ENCODE data around the gene RNF8. TPM values are rescaled to one million over a fixed set of nuclear protein-coding genes. Genes with fewer than 3 reads are reported as not detected.

The RNF8 gene
- total and polyA plus RNA-seq, 10 of the 15 experiments (the other 5 are each of a cell fraction or from before 2014, with no cell fraction given), result 7.8 to 30.2 (median 23.3) TPM

DNA sequence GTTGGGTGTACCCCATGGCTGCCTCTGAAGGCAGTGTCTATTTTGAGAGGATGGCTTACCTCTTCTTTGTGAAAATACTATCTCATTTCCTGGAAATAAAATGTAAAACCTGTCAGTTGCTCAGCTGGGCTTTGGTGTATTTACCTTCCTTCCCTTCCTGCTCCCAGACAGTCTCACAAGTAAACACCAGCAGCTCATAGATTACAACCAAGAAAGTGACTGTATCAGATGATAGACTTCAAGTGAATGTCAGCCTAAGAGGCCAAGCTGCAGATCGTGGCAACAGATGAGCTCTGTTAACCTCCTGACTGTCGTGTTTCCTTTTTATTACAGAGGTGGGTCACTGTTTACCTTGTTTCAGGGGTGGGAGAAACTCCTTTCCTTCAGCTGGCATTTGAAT lies 37.3 kb downstream of the RNF8 start:
- Histone ChIP-seq H3K36me3 (ENCODE audit: control insufficient read depth in 2 of 2, insufficient read depth in 2 of 2, low read length in 1 of 2) (peaks cover 13 to 20% of the 10 kb centered on the region in 2 experiments; a peak in 3 of 4 replicates), H3K9me3 (replicated peaks; ENCODE audit: control insufficient read depth, insufficient read depth, low read length) (no peaks in the 10 kb centered on the region), H3K27ac (ENCODE audit: control insufficient read depth, insufficient read depth) (no peak overlapping the region), H4K20me1 (ENCODE audit: control insufficient read depth, insufficient read depth) (no peaks in the 10 kb centered on the region), H3K79me2 (ENCODE audit: control insufficient read depth, insufficient read depth, low read length) (no peaks in the 10 kb centered on the region), H3K27me3 (replicated peaks in 1 of 2; ENCODE audit: control insufficient read depth in 2 of 2, insufficient read depth in 2 of 2, low read length in 1 of 2) (no peaks in the 10 kb centered on the region), H3K9ac (ENCODE audit: control insufficient read depth, insufficient read depth, low read length) (no peak overlapping the region), H3K4me2 (ENCODE audit: control insufficient read depth, insufficient read depth) (no peak overlapping the region), H3K4me3 (no peak overlapping the region), H3K4me1 (ENCODE audit: control insufficient read depth, insufficient read depth, low read length) (no peaks in the 10 kb centered on the region), H2AFZ (ENCODE audit: control insufficient read depth, low read depth, low read length) (no peak overlapping the region)
- no peak for FAIRE-seq
- WGBS (ENCODE audit: insufficient coverage, insufficient replicate concordance, low lambda C conversion rate, missing lambda C conversion rate), result 75% methylated on average over 2 of the region's 2 CpGs
- ChIA-PET POLR2A (no interaction called here), CTCF (interaction anchor here (0.6 to 1.6 kb wide), 2 partner anchors 66 to 224 kb away, joined by 4 to 5 read pairs; no protein-coding TSS in a partner anchor), SMC1A (ENCODE audit: uncharacterized antibody, unreplicated experiment) (interaction anchor here (0.9 kb wide), 1 partner anchor 9 kb away, joined by 4 read pairs; no protein-coding TSS in a partner anchor), RAD21 (ENCODE audit: unreplicated experiment) (no interaction called here)
- DNase-seq (ENCODE audit: low read depth, low spot score), result no peak
- ATAC-seq, result no peak
- intact Hi-C loops (cut with micrococcal nuclease; ENCODE audit: unreplicated experiment) (no loop called here), in situ Hi-C loops (cut with MboI) (no loop called here)
- TF ChIP-seq LARP7 (IDR thresholded peaks at IDR 0.05) (no peak), MEF2B (IDR thresholded peaks at IDR 0.05; ENCODE audit: partially characterized antibody, poor library complexity, severe bottlenecking) (no peak), TCF3 (IDR thresholded peaks at IDR 0.05; ENCODE audit: borderline replicate concordance, insufficient read depth, low read depth, low read length) (no peak), HDAC6 (IDR thresholded peaks at IDR 0.05; ENCODE audit: unreplicated experiment) (no peak), RB1 (IDR thresholded peaks at IDR 0.05; ENCODE audit: borderline replicate concordance) (no peak), PAX8 (IDR thresholded peaks at IDR 0.05) (no peak), EP300 (IDR thresholded peaks at IDR 0.05; ENCODE audit: borderline replicate concordance in 1 of 2, control insufficient read depth in 1 of 2, low read depth in 2 of 2, low read length in 2 of 2) (no peak), ZNF24 (IDR thresholded peaks at IDR 0.05) (no peak), CREM (IDR thresholded peaks at IDR 0.05; ENCODE audit: low read depth) (no peak), KDM1A (IDR thresholded peaks at IDR 0.05; ENCODE audit: borderline replicate concordance) (no peak), MTA3 (IDR thresholded peaks at IDR 0.05; ENCODE audit: borderline replicate concordance, low read length) (no peak), ZNF274 (IDR thresholded peaks at IDR 0.05; ENCODE audit: insufficient read depth, insufficient read length) (no peak), BACH1 (IDR thresholded peaks at IDR 0.05; ENCODE audit: borderline replicate concordance) (no peak)
- no TSS peak for BruUV-seq (replicated peaks)

Measured in GM12878 (cell line).